ENCODE measurements around the gene BPIFB6. TPM values are rescaled to one million over a fixed set of nuclear protein-coding genes. Genes with fewer than 3 reads are reported as not detected.

The BPIFB6 gene
- total RNA-seq, 3 donors from 2014 or later, result not detected

- TF ChIP-seq, protein P1, sequence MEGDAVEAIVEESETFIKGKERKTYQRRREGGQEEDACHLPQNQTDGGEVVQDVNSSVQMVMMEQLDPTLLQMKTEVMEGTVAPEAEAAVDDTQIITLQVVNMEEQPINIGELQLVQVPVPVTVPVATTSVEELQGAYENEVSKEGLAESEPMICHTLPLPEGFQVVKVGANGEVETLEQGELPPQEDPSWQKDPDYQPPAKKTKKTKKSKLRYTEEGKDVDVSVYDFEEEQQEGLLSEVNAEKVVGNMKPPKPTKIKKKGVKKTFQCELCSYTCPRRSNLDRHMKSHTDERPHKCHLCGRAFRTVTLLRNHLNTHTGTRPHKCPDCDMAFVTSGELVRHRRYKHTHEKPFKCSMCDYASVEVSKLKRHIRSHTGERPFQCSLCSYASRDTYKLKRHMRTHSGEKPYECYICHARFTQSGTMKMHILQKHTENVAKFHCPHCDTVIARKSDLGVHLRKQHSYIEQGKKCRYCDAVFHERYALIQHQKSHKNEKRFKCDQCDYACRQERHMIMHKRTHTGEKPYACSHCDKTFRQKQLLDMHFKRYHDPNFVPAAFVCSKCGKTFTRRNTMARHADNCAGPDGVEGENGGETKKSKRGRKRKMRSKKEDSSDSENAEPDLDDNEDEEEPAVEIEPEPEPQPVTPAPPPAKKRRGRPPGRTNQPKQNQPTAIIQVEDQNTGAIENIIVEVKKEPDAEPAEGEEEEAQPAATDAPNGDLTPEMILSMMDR (IDR thresholded peaks at IDR 0.05), result no peak
- no peak for ATAC-seq
- intact Hi-C loops (cut with DNase I, micrococcal nuclease), result no loop called here
Observed at GRCh38 chr20:33054381-33054780, 22.9 kb downstream of the BPIFB6 start.

DNA sequence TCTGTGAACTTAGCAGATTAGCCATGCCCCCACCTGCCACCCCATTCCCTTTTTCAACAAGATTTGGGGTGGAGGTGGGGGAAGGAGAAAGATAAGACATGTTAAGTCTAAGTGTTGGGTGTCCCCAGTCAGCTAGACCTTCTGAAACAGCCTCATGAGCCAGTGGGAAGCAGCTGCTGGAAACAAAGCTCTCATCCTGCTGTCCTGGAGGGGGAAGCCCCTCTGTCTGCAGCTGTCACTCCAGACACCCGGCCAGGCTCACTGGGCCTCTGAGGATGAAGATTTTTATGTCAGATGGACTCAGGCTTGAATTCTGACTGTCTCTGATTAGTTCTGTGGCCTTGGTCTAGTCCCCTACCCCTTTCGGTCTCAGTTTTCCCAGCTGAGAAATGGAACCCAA, 23.3 kb downstream of the BPIFB6 start:
- DNase-seq (no peak), ATAC-seq (no peak)
- Histone ChIP-seq H3K36me3 (ENCODE audit: low read depth) (no peaks in the 10 kb centered on the region), H3K4me1 (ENCODE audit: low read depth) (no peaks in the 10 kb centered on the region), H3K4me3 (no peak overlapping the region), H3K9me3 (no peaks in the 10 kb centered on the region)
- TF ChIP-seq, protein P1 (IDR thresholded peaks at IDR 0.05), result no peak
- intact Hi-C loops (cut with DNase I, micrococcal nuclease), result no loop called here

More at GRCh38 chr20:33054381-33054780, 22.9 kb downstream of the BPIFB6 start:
- no peak for DNase-seq
- H3K4me1 ChIP-seq (ENCODE audit: low read depth), result no peaks in the 10 kb centered on the region
- H3K9me3 ChIP-seq, result no peaks in the 10 kb centered on the region
- no peak overlapping the region for H3K4me3 ChIP-seq
- no peaks in the 10 kb centered on the region for H3K36me3 ChIP-seq (ENCODE audit: low read depth)

- Histone ChIP-seq H3K9me3 (no peaks in the 10 kb centered on the region), H3K4me3 (no peak overlapping the region), H3K4me1 (ENCODE audit: low read depth) (no peaks in the 10 kb centered on the region), H3K36me3 (ENCODE audit: low read depth) (no peaks in the 10 kb centered on the region)
- TF ChIP-seq, protein P1 (IDR thresholded peaks at IDR 0.05), result no peak
- intact Hi-C loops (cut with DNase I, micrococcal nuclease), result no loop called here
- DNase-seq (no peak), ATAC-seq (no peak)
Observed at GRCh38 chr20:33059136-33059535, 27.7 kb downstream of the BPIFB6 start.

GRCh38 chr20:33059741-33060390, 28.4 kb downstream of the BPIFB6 start:
- TF ChIP-seq, protein P1 (IDR thresholded peaks at IDR 0.05), result no peak
- H3K4me3 ChIP-seq, result no peak overlapping the region
- no peaks in the 10 kb centered on the region for H3K36me3 ChIP-seq (ENCODE audit: low read depth)
- H3K4me1 ChIP-seq (ENCODE audit: low read depth), result no peaks in the 10 kb centered on the region
- intact Hi-C loops (cut with DNase I, micrococcal nuclease), result no loop called here
- no peaks in the 10 kb centered on the region for H3K9me3 ChIP-seq
- DNase-seq, result no peak
- ATAC-seq, result no peak

DNA sequence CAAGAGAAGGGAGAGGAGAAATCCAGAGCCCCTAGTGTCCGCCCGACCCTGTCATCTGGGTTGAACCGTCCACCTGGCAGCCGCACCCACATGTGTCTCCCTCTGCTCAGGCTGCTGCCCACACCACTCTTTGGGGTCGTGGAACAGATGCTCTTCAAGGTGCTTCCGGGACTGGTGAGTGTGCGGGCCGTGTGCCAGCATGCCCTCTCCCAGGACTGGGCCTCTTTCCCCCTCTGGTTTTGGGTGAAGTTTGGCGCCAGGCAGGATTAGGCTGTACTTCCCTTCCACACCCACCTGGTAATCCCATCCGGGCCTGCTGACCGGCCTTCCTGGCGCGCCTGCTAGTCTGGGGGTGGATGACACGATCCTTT, 30.2 kb downstream of the BPIFB6 start:
- DNase-seq (no peak), ATAC-seq (no peak)
- intact Hi-C loops (cut with DNase I, micrococcal nuclease), result no loop called here
- Histone ChIP-seq H3K4me1 (ENCODE audit: low read depth) (no peaks in the 10 kb centered on the region), H3K36me3 (ENCODE audit: low read depth) (no peaks in the 10 kb centered on the region), H3K9me3 (no peaks in the 10 kb centered on the region), H3K4me3 (no peak overlapping the region)
- TF ChIP-seq, protein P1 (IDR thresholded peaks at IDR 0.05), result no peak

All from mucosa of descending colon (tissue), 3 donors.